Memory B cell (primary cell): Measurements from ENCODE around the gene LGR4.

Experiments
- ATAC-seq: fragments of 150-1000 bp; cut with Tn5 transposase; 2 replicates; pipeline ENCODE4 v1.10.0; 2021; ENCODE audit warnings: low read depth, mild to moderate bottlenecking, moderate library complexity
- DNase-seq, 2 donors: peaks; one replicate each; pipeline ENCODE4 v3.0.0; 2022; ENCODE audit warnings: low spot score in 2 of 2
- H3K27ac Mint-ChIP-seq: one replicate; pipeline ENCODE4 v1.8.0; 2022; ENCODE audit warnings: mild to moderate bottlenecking, moderate library complexity, mixed read lengths
- H3K27me3 Mint-ChIP-seq: one replicate; pipeline ENCODE4 v1.8.0; 2022; ENCODE audit warnings: mixed read lengths
- H3K36me3 Mint-ChIP-seq: one replicate; pipeline ENCODE4 v1.8.0; 2022; ENCODE audit warnings: mild to moderate bottlenecking, mixed read lengths
- H3K4me1 Mint-ChIP-seq: one replicate; pipeline ENCODE4 v1.8.0; 2022; ENCODE audit warnings: mixed read lengths
- H3K4me3 Mint-ChIP-seq: one replicate; pipeline ENCODE4 v1.8.0; 2022; ENCODE audit warnings: mild to moderate bottlenecking, moderate library complexity, mixed read lengths
- H3K9me3 Mint-ChIP-seq: one replicate; pipeline ENCODE4 v1.8.0; 2022; ENCODE audit warnings: mixed read lengths

The LGR4 gene

GRCh38 chr11:27471589-27472397, 797 bp downstream of the LGR4 start:
- Mint-ChIP-seq H3K4me1 (peaks cover 14% of the 10 kb centered on the region), H3K36me3 (no peaks in the 10 kb centered on the region), H3K27ac (no peak overlapping the region), H3K9me3 (peaks cover 1% of the 10 kb centered on the region), H3K4me3 (peak overlapping the region; percentile 88), H3K27me3 (no peaks in the 10 kb centered on the region)
- peak; percentile 59 for ATAC-seq
- peak; percentile 9 to 25 for DNase-seq

GRCh38 chr11:27470826-27471588, 1.6 kb downstream of the LGR4 start:
- no peak for ATAC-seq
- Mint-ChIP-seq H3K4me1 (peaks cover 14% of the 10 kb centered on the region), H3K27me3 (no peaks in the 10 kb centered on the region)

DNA sequence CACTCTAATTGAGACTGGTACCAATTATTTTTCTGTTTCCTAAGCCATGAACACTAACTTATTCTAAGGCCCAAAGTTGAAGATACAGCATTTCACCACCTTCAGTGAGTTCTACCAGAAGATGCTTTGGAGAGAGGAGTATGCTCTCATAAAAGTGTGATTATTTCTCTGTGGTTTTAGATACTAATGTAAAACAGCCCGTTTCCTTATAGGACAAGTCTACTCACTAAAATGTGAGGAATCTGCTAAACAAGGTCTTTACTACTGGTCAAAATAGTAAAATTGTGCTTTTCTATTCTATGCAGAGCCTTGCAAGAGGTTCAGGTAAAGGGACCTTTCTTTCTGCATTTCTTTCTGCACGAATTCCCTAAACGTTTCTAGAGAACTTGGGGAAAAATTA, 2.4 kb downstream of the LGR4 start:
- H3K4me1 Mint-ChIP-seq, result peaks cover 14% of the 10 kb centered on the region
- no peak for ATAC-seq
- DNase-seq, result no peak
- H3K27ac Mint-ChIP-seq, result no peak overlapping the region
- no peaks in the 10 kb centered on the region for H3K36me3 Mint-ChIP-seq
- no peaks in the 10 kb centered on the region for H3K9me3 Mint-ChIP-seq
- H3K4me3 Mint-ChIP-seq, result no peak overlapping the region
- no peaks in the 10 kb centered on the region for H3K27me3 Mint-ChIP-seq

More at GRCh38 chr11:27470826-27471588, 1.6 kb downstream of the LGR4 start:
- no peak for DNase-seq
- Mint-ChIP-seq H3K27ac (no peak overlapping the region), H3K9me3 (peaks cover 1% of the 10 kb centered on the region), H3K36me3 (no peaks in the 10 kb centered on the region), H3K4me3 (peak overlapping the region; percentile 88)

DNA sequence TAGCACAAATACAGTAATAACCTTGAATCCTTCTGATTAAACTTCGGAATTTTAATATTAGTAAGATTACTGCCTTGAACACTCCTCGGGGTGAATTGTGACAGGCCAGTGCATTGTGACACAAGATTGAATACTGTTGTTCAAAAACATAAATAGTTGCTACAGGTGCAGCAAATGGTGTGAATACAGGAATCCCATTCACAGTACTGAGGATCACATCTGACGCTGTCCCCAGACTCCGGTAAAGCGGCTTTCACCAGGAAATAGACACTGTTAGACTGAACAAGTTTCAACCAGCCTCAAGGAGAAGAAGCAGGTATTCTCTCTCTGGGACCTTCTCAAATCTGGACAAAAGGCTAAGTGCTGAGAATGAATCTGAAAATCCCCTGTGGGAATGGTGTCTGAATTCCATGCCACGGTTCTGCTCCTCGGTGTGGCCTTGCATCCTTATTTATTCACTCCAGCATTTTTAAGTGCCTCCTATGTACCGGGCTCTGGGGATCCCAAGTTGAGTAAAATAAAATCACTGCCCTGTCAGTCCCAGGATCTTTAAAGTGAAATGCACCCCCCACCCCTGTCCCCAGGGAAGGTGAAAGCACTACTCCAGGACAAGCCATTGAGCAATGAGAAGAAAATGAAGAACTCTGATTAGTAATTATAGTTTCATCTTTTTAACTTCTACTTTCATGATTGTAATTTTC, 3.4 kb downstream of the LGR4 start:
- H3K4me3 Mint-ChIP-seq, result no peak overlapping the region
- no peaks in the 10 kb centered on the region for H3K27me3 Mint-ChIP-seq
- DNase-seq (no peak), ATAC-seq (no peak)
- no peaks in the 10 kb centered on the region for H3K9me3 Mint-ChIP-seq
- H3K4me1 Mint-ChIP-seq, result peaks cover 14% of the 10 kb centered on the region
- no peaks in the 10 kb centered on the region for H3K36me3 Mint-ChIP-seq
- H3K27ac Mint-ChIP-seq, result no peak overlapping the region

GRCh38 chr11:27468209-27468994, 4.2 kb downstream of the LGR4 start:
- no peak for ATAC-seq
- H3K9me3 Mint-ChIP-seq, result no peaks in the 10 kb centered on the region
- no peak for DNase-seq
- H3K4me1 Mint-ChIP-seq, result peaks cover 14% of the 10 kb centered on the region
- H3K27ac Mint-ChIP-seq, result no peak overlapping the region
- no peaks in the 10 kb centered on the region for H3K36me3 Mint-ChIP-seq
- peaks cover 1% of the 10 kb centered on the region for H3K27me3 Mint-ChIP-seq
- no peak overlapping the region for H3K4me3 Mint-ChIP-seq

DNA sequence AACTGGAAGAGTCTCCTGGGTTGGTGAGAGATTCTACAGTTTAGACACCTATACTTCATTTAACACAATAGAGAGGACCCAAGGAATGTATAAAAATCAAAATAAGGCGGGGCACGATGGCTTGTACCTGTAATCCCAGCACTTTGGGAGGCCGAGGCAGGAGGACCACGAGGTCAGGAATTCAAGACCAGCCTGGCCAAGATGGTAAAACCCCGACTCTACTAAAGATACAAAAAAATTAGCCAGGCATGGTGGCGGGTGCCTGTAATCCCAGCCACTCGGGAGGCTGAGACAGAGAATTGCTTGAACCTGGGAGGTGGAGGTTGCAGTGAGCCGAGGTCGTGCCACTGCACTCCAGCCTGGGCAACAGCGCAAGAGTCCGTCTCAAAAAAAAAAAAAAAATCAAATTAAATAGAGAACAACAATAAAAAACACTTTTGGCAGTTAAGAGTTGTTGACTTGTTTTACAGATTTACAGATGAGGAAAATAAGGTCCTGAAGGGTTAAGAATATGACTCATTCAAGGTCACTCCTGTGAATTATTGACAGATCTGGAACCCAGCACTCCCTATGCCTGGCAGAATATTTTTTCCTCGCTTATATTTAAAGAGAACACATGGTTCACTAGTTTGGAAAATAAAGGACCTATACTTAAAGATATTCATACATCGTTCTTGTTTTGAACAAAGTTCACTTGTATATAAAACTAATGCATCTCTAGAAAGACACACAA, 5.2 kb downstream of the LGR4 start:
- H3K36me3 Mint-ChIP-seq, result no peaks in the 10 kb centered on the region

GRCh38 chr11:27466363-27466762, 6.2 kb downstream of the LGR4 start:
- no peaks in the 10 kb centered on the region for H3K36me3 Mint-ChIP-seq
- H3K9me3 Mint-ChIP-seq, result no peaks in the 10 kb centered on the region
- DNase-seq, result no peak
- peaks cover 8% of the 10 kb centered on the region for H3K4me1 Mint-ChIP-seq
- no peak for ATAC-seq
- H3K27me3 Mint-ChIP-seq, result peaks cover 3% of the 10 kb centered on the region
- H3K27ac Mint-ChIP-seq, result no peak overlapping the region
- no peak overlapping the region for H3K4me3 Mint-ChIP-seq

More for the DNA sequence above, 5.2 kb downstream of the LGR4 start:
- H3K4me1 Mint-ChIP-seq, result peaks cover 10% of the 10 kb centered on the region
- H3K9me3 Mint-ChIP-seq, result no peaks in the 10 kb centered on the region
- DNase-seq, result no peak
- no peak overlapping the region for H3K4me3 Mint-ChIP-seq
- H3K27me3 Mint-ChIP-seq, result peaks cover 3% of the 10 kb centered on the region
- ATAC-seq, result no peak
- no peak overlapping the region for H3K27ac Mint-ChIP-seq

GRCh38 chr11:27465629-27466028, 7.0 kb downstream of the LGR4 start:
- Mint-ChIP-seq H3K27ac (no peak overlapping the region), H3K4me3 (no peak overlapping the region), H3K9me3 (no peaks in the 10 kb centered on the region), H3K36me3 (no peaks in the 10 kb centered on the region), H3K4me1 (peaks cover 3% of the 10 kb centered on the region), H3K27me3 (peaks cover 3% of the 10 kb centered on the region)
- no peak for DNase-seq
- ATAC-seq, result no peak

DNA sequence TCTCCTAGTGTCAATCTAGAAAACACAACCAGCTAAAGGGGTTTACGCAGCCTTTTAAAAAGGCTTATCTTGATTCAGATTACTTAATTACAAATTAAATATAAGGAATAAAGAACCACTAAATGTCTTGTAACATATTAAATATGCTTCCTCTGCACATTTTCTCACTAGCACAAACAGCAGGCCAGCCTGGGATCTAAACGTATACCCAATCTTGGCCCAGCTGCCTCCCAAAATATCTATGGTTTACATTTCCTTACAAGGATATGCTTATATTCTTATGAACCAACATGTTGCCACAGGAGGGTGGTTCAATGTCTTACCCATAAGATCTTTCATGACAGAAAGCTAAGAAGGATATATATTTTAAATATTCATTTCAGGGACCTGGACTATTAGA, 7.7 kb downstream of the LGR4 start:
- Mint-ChIP-seq H3K9me3 (no peaks in the 10 kb centered on the region), H3K4me3 (no peak overlapping the region), H3K4me1 (no peaks in the 10 kb centered on the region), H3K27me3 (peaks cover 3% of the 10 kb centered on the region), H3K36me3 (no peaks in the 10 kb centered on the region), H3K27ac (no peak overlapping the region)
- DNase-seq (no peak), ATAC-seq (no peak)

GRCh38 chr11:27464289-27464696, 8.3 kb downstream of the LGR4 start:
- no peak for ATAC-seq
- peaks cover 3% of the 10 kb centered on the region for H3K27me3 Mint-ChIP-seq
- H3K4me1 Mint-ChIP-seq, result no peaks in the 10 kb centered on the region
- H3K36me3 Mint-ChIP-seq, result no peaks in the 10 kb centered on the region
- H3K4me3 Mint-ChIP-seq, result no peak overlapping the region
- DNase-seq, result no peak
- H3K27ac Mint-ChIP-seq, result no peak overlapping the region
- H3K9me3 Mint-ChIP-seq, result no peaks in the 10 kb centered on the region

GRCh38 chr11:27462543-27462942, 10.0 kb downstream of the LGR4 start:
- Mint-ChIP-seq H3K27me3 (peaks cover 3% of the 10 kb centered on the region), H3K27ac (no peak overlapping the region), H3K4me3 (no peak overlapping the region), H3K36me3 (no peaks in the 10 kb centered on the region), H3K4me1 (no peaks in the 10 kb centered on the region), H3K9me3 (no peaks in the 10 kb centered on the region)
- ATAC-seq, result no peak
- no peak for DNase-seq

- DNase-seq (no peak), ATAC-seq (no peak)
- no peaks in the 10 kb centered on the region for H3K9me3 Mint-ChIP-seq
- H3K27ac Mint-ChIP-seq, result no peak overlapping the region
- H3K36me3 Mint-ChIP-seq, result no peaks in the 10 kb centered on the region
- H3K4me1 Mint-ChIP-seq, result no peaks in the 10 kb centered on the region
- H3K4me3 Mint-ChIP-seq, result no peak overlapping the region
- peaks cover 3% of the 10 kb centered on the region for H3K27me3 Mint-ChIP-seq
These were observed 12.2 kb downstream of the LGR4 start for GRCh38 chr11:27460158-27460978.
